Mucosa of stomach (tissue), 1 donor: Measurements from ENCODE around the gene LEFTY2.

Source experiments
- H3K27me3 ChIP-seq: one replicate; pipeline ENCODE4 v1.7.0; 2013; ENCODE audit warnings: mild to moderate bottlenecking, low read length; ENCODE audit not compliant: control insufficient read depth, insufficient read depth
- H3K36me3 ChIP-seq: one replicate; pipeline ENCODE4 v1.7.0; 2013; ENCODE audit warnings: low read length; ENCODE audit not compliant: control insufficient read depth, insufficient read depth
- H3K4me1 ChIP-seq: one replicate; pipeline ENCODE4 v1.7.0; 2013; ENCODE audit warnings: mild to moderate bottlenecking, low read length; ENCODE audit not compliant: control insufficient read depth, insufficient read depth
- H3K4me3 ChIP-seq: one replicate; pipeline ENCODE4 v1.7.0; 2013; ENCODE audit warnings: low read length
- H3K9ac ChIP-seq: one replicate; pipeline ENCODE4 v1.7.0; 2013; ENCODE audit warnings: mild to moderate bottlenecking, low read length, moderate library complexity
- H3K9me3 ChIP-seq: one replicate; pipeline ENCODE4 v1.7.0; 2013; ENCODE audit warnings: mild to moderate bottlenecking, low read length, moderate library complexity; ENCODE audit not compliant: control insufficient read depth
- donor health status: Pancreatic carcinoma.

LEFTY2 gene

GRCh38 chr1:225908013-225908640, 32.9 kb downstream of the LEFTY2 start:
- Histone ChIP-seq H3K27me3 (no peaks in the 10 kb centered on the region), H3K4me3 (no peak overlapping the region), H3K36me3 (no peaks in the 10 kb centered on the region), H3K4me1 (peaks cover 33% of the 10 kb centered on the region), H3K9me3 (no peaks in the 10 kb centered on the region), H3K9ac (no peak overlapping the region)

DNA sequence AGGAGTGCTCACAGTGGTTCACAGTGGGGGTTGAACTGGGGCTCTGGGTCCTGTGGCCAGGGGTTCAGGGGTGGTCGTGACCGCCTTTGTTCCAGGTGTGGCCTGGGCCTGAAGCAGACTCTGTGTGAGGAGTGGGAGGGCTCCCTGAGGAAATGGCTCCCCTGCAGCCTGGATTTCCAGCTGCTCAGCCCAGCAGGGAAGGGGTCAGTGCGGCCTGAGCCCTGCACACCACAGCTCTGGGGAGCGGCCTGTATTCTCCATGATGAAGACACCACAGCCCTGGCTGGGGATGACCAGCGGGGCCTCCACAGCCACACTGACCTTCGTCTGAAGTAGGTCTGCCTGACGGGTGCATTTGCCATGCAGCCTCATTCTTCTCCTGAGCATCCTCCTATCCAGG, 33.7 kb downstream of the LEFTY2 start:
- no peaks in the 10 kb centered on the region for H3K36me3 ChIP-seq
- H3K4me1 ChIP-seq, result peaks cover 33% of the 10 kb centered on the region
- H3K27me3 ChIP-seq, result no peaks in the 10 kb centered on the region
- no peak overlapping the region for H3K9ac ChIP-seq
- H3K4me3 ChIP-seq, result no peak overlapping the region
- H3K9me3 ChIP-seq, result no peaks in the 10 kb centered on the region

DNA sequence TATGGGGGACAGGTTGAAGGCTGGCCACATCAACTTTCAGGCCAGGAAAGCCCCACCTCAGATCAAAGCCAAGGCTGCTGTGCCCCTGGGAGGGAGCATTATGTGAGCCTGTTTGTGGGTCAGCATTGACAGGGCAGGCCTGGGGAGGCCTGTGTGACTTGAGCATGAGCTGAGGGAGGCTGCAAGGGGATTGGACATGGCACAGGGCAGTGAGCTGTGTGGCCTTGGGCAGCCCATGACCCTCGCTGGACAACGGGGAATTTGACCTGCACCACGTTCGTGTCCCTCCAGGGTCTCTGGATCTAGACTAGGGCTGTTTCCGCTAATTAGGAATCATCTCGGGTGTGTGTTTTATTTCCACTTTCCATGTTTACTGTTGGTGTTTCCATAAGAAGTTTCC, 34.6 kb downstream of the LEFTY2 start:
- Histone ChIP-seq H3K27me3 (no peaks in the 10 kb centered on the region), H3K9ac (no peak overlapping the region), H3K4me3 (no peak overlapping the region), H3K9me3 (no peaks in the 10 kb centered on the region), H3K36me3 (no peaks in the 10 kb centered on the region), H3K4me1 (peaks cover 32% of the 10 kb centered on the region)

GRCh38 chr1:225903623-225904022, 37.4 kb downstream of the LEFTY2 start:
- Histone ChIP-seq H3K27me3 (no peaks in the 10 kb centered on the region), H3K9ac (no peak overlapping the region)

DNA sequence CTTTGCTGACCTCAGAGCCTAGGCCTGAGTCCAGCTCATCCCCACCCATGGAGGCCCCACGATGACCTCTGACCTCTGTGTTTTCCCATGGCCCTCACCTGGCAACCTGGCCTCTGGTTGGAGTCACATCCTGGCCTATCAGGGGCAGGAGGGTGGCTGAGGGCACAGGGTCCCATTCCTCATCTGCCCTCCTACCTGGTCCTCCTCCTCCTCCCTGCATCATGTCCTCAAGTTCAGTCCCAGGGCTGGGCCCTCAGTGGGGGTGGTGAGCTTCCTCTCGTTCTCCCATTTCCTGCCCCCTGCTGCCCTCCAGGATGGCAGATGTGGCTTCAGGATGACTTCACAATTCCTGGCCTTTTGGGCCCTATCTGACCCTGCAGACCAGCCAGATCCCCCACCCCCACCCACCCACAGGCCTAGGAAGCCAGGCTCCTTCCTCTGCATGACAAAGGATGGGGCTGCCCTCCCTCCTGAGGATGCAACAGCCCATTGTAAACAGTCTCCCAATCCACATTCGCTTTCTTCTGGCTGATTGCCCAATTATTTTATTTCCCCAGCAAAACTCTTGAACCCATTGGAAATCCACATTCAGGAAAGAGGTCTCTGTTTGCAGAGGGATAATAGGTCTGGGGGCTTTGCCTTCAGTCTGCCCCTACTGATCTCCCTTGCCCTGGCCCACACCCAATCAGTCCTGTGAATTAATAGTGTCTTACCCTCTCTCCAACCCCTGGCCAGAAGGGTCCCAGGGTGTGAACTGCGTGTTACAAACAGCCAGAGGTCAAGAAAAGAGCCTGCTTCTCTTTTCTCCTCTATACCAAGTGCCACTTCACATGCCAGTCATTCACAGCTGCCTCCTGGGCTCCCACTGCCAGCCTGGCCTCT, 41.7 kb downstream of the LEFTY2 start:
- H3K9ac ChIP-seq, result no peak overlapping the region
- H3K4me3 ChIP-seq, result no peak overlapping the region
- no peaks in the 10 kb centered on the region for H3K9me3 ChIP-seq
- no peaks in the 10 kb centered on the region for H3K36me3 ChIP-seq
- peaks cover 27% of the 10 kb centered on the region for H3K4me1 ChIP-seq
- no peaks in the 10 kb centered on the region for H3K27me3 ChIP-seq

More at GRCh38 chr1:225903623-225904022, 37.4 kb downstream of the LEFTY2 start:
- peaks cover 11% of the 10 kb centered on the region for H3K4me1 ChIP-seq
- H3K4me3 ChIP-seq, result no peak overlapping the region
- H3K9me3 ChIP-seq, result no peaks in the 10 kb centered on the region
- no peaks in the 10 kb centered on the region for H3K36me3 ChIP-seq

GRCh38 chr1:225897595-225898514, 43.2 kb downstream of the LEFTY2 start:
- H3K27me3 ChIP-seq, result no peaks in the 10 kb centered on the region
- H3K4me1 ChIP-seq, result peaks cover 27% of the 10 kb centered on the region
- no peak overlapping the region for H3K4me3 ChIP-seq
- no peak overlapping the region for H3K9ac ChIP-seq
- no peaks in the 10 kb centered on the region for H3K9me3 ChIP-seq
- H3K36me3 ChIP-seq, result no peaks in the 10 kb centered on the region

- peak overlapping the region; percentile 45 for H3K9ac ChIP-seq
- H3K36me3 ChIP-seq, result no peaks in the 10 kb centered on the region
- H3K4me1 ChIP-seq, result peaks cover 31% of the 10 kb centered on the region
- no peaks in the 10 kb centered on the region for H3K9me3 ChIP-seq
- no peaks in the 10 kb centered on the region for H3K27me3 ChIP-seq
- H3K4me3 ChIP-seq, result no peak overlapping the region
Measured at GRCh38 chr1:225896937-225897549, 44.0 kb downstream of the LEFTY2 start.

GRCh38 chr1:225896494-225896893, 44.5 kb downstream of the LEFTY2 start:
- no peaks in the 10 kb centered on the region for H3K9me3 ChIP-seq
- H3K4me3 ChIP-seq, result no peak overlapping the region
- H3K4me1 ChIP-seq, result peaks cover 33% of the 10 kb centered on the region
- H3K27me3 ChIP-seq, result no peaks in the 10 kb centered on the region
- no peaks in the 10 kb centered on the region for H3K36me3 ChIP-seq
- peak overlapping the region; percentile 45 for H3K9ac ChIP-seq

GRCh38 chr1:225892307-225892706, 48.7 kb downstream of the LEFTY2 start:
- no peaks in the 10 kb centered on the region for H3K27me3 ChIP-seq
- no peak overlapping the region for H3K9ac ChIP-seq

DNA sequence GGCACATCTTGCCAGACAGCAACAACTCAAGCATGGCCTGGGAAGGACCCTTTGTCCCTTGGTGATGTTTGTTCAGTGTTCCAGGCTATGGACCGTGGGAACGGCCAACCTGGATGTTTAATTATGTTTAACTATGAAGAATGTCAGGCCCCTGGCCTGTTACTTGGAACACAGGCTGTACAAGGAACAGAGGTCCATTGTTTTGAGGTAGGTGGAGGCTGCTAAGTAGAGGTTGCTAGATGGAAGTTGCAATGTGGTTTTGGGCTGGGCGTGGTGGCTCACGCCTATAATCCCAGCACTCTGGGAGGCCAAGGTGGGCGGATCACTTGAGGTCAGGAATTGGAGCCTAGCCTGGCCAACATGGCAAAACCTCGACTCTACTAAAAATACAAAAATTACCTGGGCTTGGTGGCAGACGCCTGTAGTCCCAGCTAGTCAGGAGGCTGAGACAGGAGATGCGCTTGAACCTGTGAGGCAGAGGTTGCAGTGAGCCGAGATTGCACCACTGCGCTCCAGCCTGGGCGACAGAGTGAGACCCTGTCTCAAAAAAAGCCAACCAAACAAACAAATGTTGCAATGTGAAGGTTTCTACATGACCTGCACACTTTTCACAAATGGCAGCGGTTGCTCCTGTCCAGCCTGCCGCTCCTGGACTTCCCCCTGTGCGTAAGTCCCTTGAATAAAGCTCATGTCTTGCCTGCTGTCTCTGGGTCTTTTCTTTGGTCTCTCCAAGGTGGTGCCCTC, 49.6 kb downstream of the LEFTY2 start:
- Histone ChIP-seq H3K9ac (no peak overlapping the region), H3K4me1 (peaks cover 47% of the 10 kb centered on the region), H3K9me3 (no peaks in the 10 kb centered on the region), H3K27me3 (no peaks in the 10 kb centered on the region), H3K36me3 (no peaks in the 10 kb centered on the region), H3K4me3 (no peak overlapping the region)

More at GRCh38 chr1:225892307-225892706, 48.7 kb downstream of the LEFTY2 start:
- Histone ChIP-seq H3K9me3 (no peaks in the 10 kb centered on the region), H3K4me3 (no peak overlapping the region), H3K36me3 (no peaks in the 10 kb centered on the region), H3K4me1 (peaks cover 49% of the 10 kb centered on the region)
